Measurements from ENCODE around the gene POLR2C. TPM values are rescaled to one million over a fixed set of nuclear protein-coding genes. Genes with fewer than 3 reads are reported as not detected.

The POLR2C gene
- total RNA-seq, 4 donors from 2014 or later = 80.0 to 141 (median 100.0) TPM

DNA sequence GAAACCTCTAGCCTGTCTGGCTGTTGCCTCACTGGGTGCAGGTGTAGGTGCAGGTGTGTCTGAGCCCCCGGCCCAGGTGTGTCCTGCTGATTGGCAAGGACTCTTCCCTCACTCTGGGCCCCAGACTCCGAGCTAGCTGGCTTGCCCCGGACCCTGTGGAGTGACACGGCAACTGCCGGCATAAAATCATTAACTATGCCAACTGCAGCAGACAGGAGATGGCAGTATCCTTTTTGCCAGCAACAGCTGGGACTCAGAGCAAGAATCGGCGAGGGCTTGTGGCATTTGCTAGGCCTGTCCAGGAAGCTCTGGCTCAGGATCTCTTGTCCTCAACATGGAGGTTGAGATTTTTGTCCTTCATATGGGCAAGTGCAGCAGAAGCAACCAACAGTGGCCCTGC lies 36.1 kb upstream of the POLR2C start:
- Histone ChIP-seq H3K27me3 (no peaks in the 10 kb centered on the region), H3K36me3 (peaks cover 3 to 52% of the 10 kb centered on the region in 2 donors), H3K27ac (no peak overlapping the region), H3K4me1 (peaks cover 0 to 23% (median 10%) of the 10 kb centered on the region in 3 donors), H3K9me3 (no peaks in the 10 kb centered on the region), H3K4me3 (no peak overlapping the region)
- no peak for ATAC-seq
- TF ChIP-seq, protein P1, sequence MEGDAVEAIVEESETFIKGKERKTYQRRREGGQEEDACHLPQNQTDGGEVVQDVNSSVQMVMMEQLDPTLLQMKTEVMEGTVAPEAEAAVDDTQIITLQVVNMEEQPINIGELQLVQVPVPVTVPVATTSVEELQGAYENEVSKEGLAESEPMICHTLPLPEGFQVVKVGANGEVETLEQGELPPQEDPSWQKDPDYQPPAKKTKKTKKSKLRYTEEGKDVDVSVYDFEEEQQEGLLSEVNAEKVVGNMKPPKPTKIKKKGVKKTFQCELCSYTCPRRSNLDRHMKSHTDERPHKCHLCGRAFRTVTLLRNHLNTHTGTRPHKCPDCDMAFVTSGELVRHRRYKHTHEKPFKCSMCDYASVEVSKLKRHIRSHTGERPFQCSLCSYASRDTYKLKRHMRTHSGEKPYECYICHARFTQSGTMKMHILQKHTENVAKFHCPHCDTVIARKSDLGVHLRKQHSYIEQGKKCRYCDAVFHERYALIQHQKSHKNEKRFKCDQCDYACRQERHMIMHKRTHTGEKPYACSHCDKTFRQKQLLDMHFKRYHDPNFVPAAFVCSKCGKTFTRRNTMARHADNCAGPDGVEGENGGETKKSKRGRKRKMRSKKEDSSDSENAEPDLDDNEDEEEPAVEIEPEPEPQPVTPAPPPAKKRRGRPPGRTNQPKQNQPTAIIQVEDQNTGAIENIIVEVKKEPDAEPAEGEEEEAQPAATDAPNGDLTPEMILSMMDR (IDR thresholded peaks at IDR 0.05) = no peak
- TF ChIP-seq POLR2AphosphoS5 (IDR thresholded peaks at IDR 0.05) (no peak), POLR2A (IDR thresholded peaks at IDR 0.05) (no peak), EP300 (IDR thresholded peaks at IDR 0.05) (no peak)
- WGBS, 2 donors (ENCODE audit: low coverage in 1 of 2) = 83% methylated on average over 1 of the region's 7 CpGs; no CpG with 5 or more reads in 1 of the 2 donors

DNA sequence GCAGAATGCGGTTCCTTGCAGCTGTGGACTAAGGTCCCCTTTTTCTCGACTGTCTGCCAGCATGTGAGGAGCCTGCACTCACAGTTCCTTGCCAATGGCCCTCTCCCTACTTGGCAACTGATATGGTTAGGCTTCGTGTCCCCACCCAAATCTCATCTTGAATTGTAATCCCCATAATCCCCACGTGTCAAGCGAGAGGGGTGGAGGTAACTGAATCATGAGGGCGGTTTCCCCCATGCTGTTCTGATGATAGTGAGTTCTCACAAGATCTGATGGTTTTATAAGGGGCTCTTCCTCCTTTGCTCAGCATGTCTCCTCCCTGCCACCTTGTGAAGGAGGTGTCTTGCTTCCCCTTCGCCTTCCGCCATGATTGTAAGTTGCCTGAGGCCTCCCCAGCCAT lies 35.2 kb upstream of the POLR2C start:
- Histone ChIP-seq H3K27me3 (no peaks in the 10 kb centered on the region), H3K27ac (no peak overlapping the region), H3K4me1 (peaks cover 0 to 16% (median 7%) of the 10 kb centered on the region in 3 donors), H3K4me3 (no peak overlapping the region), H3K36me3 (peaks cover 3 to 61% of the 10 kb centered on the region in 2 donors), H3K9me3 (no peaks in the 10 kb centered on the region)
- WGBS, 2 donors (ENCODE audit: low coverage in 1 of 2) = 68 to 82% methylated on average over 7 to 8 of the region's 8 CpGs
- TF ChIP-seq EP300 (IDR thresholded peaks at IDR 0.05) = no peak
- no peak for TF ChIP-seq POLR2A (IDR thresholded peaks at IDR 0.05)
- TF ChIP-seq POLR2AphosphoS5 (IDR thresholded peaks at IDR 0.05) = no peak
- TF ChIP-seq, protein P1 (IDR thresholded peaks at IDR 0.05) = no peak
- ATAC-seq = no peak

DNA sequence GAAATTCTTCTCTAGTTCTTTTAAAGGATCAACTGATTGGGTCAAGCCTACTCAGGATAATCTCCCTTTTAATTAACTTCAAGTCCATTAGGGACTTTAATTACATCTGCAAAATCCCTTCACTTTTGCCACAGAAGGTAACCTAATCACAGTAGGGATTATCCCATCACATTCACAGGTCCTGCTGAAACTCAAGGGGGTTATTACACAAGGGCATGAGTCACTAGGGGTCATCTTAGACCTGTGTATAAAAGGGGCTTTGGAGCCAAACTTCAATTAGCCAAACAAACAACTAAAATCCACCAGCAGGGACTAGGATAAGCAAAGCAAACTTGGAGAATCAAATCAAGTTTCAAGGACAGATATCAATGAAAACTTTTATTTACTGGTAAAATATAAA lies 34.7 kb upstream of the POLR2C start:
- ATAC-seq = no peak
- H3K4me3 ChIP-seq = no peak overlapping the region
- H3K4me1 ChIP-seq = peaks cover 0 to 11% (median 3%) of the 10 kb centered on the region in 3 donors
- H3K36me3 ChIP-seq = peaks cover 3 to 66% of the 10 kb centered on the region in 2 donors
- no peaks in the 10 kb centered on the region for H3K27me3 ChIP-seq
- no peak overlapping the region for H3K27ac ChIP-seq
- TF ChIP-seq POLR2A (IDR thresholded peaks at IDR 0.05) (no peak), POLR2AphosphoS5 (IDR thresholded peaks at IDR 0.05) (no peak), EP300 (IDR thresholded peaks at IDR 0.05) (no peak)
- TF ChIP-seq, protein P1 (IDR thresholded peaks at IDR 0.05) = no peak
- H3K9me3 ChIP-seq = no peaks in the 10 kb centered on the region

DNA sequence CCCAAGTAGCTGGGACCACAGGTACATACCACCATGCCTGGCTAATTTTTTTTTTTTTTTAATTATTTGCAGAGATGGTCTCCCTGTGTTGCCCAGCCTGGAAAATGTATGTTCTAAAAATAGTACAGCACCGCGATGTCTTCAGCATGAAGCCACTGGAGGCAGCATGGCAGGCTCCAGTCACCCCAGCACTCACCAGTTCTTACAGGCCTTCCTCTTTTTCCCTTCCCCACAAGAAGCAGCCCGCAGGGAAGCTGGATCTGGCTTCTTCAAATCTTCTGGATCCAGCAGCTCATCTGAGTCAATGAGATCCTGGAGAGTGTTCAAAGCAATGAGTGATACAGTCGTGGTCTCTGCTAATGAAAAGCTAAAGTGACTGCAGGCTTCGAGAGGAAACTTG lies 31.5 kb upstream of the POLR2C start:
- H3K4me3 ChIP-seq = no peak overlapping the region
- peaks cover 8 to 98% of the 10 kb centered on the region in 2 donors for H3K36me3 ChIP-seq
- ATAC-seq = no peak
- no peak for TF ChIP-seq POLR2A (IDR thresholded peaks at IDR 0.05)
- no peak for TF ChIP-seq EP300 (IDR thresholded peaks at IDR 0.05)
- TF ChIP-seq POLR2AphosphoS5 (IDR thresholded peaks at IDR 0.05) = no peak
- TF ChIP-seq, protein P1 (IDR thresholded peaks at IDR 0.05) = no peak
- no peaks in the 10 kb centered on the region for H3K9me3 ChIP-seq
- H3K27ac ChIP-seq = no peak overlapping the region
- no peaks in the 10 kb centered on the region for H3K4me1 ChIP-seq
- WGBS, 2 donors (ENCODE audit: low coverage in 1 of 2) = 63 to 89% methylated on average over 3 to 5 of the region's 5 CpGs
- no peaks in the 10 kb centered on the region for H3K27me3 ChIP-seq

DNA sequence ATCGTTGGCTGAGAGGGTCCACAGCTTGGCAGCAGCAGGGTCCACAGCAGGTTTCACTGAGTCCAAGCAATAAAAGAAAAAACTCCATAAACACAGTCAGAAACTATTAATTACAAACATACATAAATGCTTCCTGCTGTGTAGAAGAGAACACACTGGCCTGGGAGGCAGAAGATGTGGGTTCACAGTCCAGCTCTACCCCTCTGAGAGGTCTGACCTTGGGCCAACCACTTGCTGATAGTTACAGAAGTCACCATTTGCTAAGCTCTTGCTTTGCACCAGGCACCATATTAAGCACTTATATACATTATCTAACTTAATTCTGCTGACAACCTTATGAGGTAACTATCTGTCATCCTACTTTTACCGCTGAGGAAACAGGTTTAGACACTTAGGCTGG lies 30.0 kb upstream of the POLR2C start:
- no peak overlapping the region for H3K4me3 ChIP-seq
- no peak overlapping the region for H3K27ac ChIP-seq
- H3K4me1 ChIP-seq = no peaks in the 10 kb centered on the region
- 92 to 100% methylated on average over 2 of the region's 2 CpGs for WGBS, 2 donors (ENCODE audit: low coverage in 1 of 2)
- H3K27me3 ChIP-seq = no peaks in the 10 kb centered on the region
- no peak for ATAC-seq
- TF ChIP-seq POLR2AphosphoS5 (IDR thresholded peaks at IDR 0.05) (no peak), POLR2A (IDR thresholded peaks at IDR 0.05) (no peak), EP300 (IDR thresholded peaks at IDR 0.05) (no peak)
- TF ChIP-seq, protein P1 (IDR thresholded peaks at IDR 0.05) = no peak
- no peaks in the 10 kb centered on the region for H3K9me3 ChIP-seq
- peaks cover 8 to 100% of the 10 kb centered on the region in 2 donors for H3K36me3 ChIP-seq

Measured in gastroesophageal sphincter (tissue), 4 donors.